Tibial nerve (tissue), 4 donors: ENCODE results near the gene SCAMP2.
"Not testable (repeated sequence)": the region's sequence is repeated elsewhere in the genome, so short reads cannot be mapped to it uniquely, and the experiment has no call there.

Source experiments
- EP300 ChIP-seq, 2 donors: sonication (generic); formaldehyde crosslinking; IDR thresholded peaks; one replicate each; pipeline ENCODE4 v1.6.1; 2017; ENCODE audit warnings: antibody characterized with exemption in 2 of 2, mild to moderate bottlenecking in 1 of 2
- POLR2A ChIP-seq, 2 donors: fragments of 450-650 bp; IDR thresholded peaks; one replicate each; pipeline ENCODE4 v1.6.1; 2017; ENCODE audit warnings: antibody characterized with exemption in 2 of 2, mild to moderate bottlenecking in 2 of 2, moderate library complexity in 2 of 2
- TF ChIP-seq, protein P1 (sequence below), 5 experiments: fragments of 200-600 bp in 3 of 5; fragments of 450-650 bp in 2 of 5; sonication (generic) in 3 of 5; IDR thresholded peaks; one replicate each; pipeline ENCODE4 v1.5.1; 2016 to 2019; ENCODE audit warnings: antibody characterized with exemption in 5 of 5, mild to moderate bottlenecking in 3 of 5, moderate library complexity in 2 of 5

DNA sequence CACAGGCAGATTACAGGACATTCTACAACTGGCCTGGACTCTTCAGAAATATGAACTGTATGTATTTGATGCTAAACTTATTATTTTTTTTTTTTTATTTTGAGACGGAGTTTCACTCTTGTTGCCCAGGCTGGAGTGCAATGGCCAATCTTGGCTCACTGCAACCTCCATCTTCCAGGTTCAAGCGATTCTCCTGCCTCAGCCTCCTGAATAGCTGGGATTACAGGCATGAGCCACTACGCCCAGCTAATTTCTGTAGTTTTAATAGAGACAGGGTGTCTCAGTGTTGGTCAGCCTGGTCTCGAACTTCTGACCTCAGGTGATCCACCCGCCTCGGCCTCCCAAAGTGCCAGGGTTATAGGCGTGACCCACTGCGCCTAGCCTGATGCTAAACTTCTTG lies 40.6 kb upstream of the SCAMP2 start:
- TF ChIP-seq POLR2A, EP300 (IDR thresholded peaks at IDR 0.05): not testable (repeated sequence)
- TF ChIP-seq, protein P1, sequence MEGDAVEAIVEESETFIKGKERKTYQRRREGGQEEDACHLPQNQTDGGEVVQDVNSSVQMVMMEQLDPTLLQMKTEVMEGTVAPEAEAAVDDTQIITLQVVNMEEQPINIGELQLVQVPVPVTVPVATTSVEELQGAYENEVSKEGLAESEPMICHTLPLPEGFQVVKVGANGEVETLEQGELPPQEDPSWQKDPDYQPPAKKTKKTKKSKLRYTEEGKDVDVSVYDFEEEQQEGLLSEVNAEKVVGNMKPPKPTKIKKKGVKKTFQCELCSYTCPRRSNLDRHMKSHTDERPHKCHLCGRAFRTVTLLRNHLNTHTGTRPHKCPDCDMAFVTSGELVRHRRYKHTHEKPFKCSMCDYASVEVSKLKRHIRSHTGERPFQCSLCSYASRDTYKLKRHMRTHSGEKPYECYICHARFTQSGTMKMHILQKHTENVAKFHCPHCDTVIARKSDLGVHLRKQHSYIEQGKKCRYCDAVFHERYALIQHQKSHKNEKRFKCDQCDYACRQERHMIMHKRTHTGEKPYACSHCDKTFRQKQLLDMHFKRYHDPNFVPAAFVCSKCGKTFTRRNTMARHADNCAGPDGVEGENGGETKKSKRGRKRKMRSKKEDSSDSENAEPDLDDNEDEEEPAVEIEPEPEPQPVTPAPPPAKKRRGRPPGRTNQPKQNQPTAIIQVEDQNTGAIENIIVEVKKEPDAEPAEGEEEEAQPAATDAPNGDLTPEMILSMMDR (IDR thresholded peaks at IDR 0.05): not testable (repeated sequence)
